ENCODE results near the gene MECR.

GRCh38 chr1:29258976-29259801 is 28.5 kb upstream of the MECR start:
- TF ChIP-seq CTCF (optimal IDR thresholded peaks at IDR 0.05 in 1 of 3, IDR thresholded peaks at IDR 0.05 in 1 of 3, conservative IDR thresholded peaks at IDR 0.05 in 1 of 3; ENCODE audit: extremely low read depth in 1 of 3, insufficient read depth in 2 of 3, low read length in 3 of 3), result no peak
- TF ChIP-seq EZH2 (IDR thresholded peaks at IDR 0.05; ENCODE audit: low read length), result no peak

All from keratinocyte (primary cell).